ENCODE data around the gene KRTAP21-2.
"Not testable (repeated sequence)": the region's sequence is repeated elsewhere in the genome, so short reads cannot be mapped to it uniquely, and the experiment has no call there.

Gene KRTAP21-2

GRCh38 chr21:30747159-30747558, at the start of gene KRTAP21-2:
Gene KRTAP21-2 (minus strand): TSS chr21:30747259. CDS start chr21:30747202, 57 bp downstream.
- DNase-seq (ENCODE audit: low read depth): no peak

- DNase-seq (ENCODE audit: low read depth): no peak
Observed at GRCh38 chr21:30793581-30794314, 46.7 kb upstream of the KRTAP21-2 start.

DNA sequence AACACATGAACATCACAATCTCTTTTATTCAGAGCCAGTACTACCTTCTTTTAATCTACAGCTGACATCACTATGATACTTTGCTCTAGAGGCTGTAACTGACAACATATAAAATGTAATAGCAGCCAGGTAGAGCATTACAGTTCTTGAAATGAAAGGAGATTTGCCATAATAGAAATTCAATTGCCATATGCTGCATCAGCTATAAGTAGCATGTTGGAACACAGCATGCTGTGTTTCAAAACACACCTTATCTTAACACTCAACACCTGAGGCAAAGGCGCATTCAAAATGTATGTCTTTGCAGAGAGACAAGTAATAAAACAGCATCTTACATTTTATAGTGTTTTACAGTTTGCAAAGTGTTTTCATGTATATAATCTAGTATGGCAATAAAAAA, 32.2 kb upstream of the KRTAP21-2 start:
- no peak for DNase-seq (ENCODE audit: low read depth)

DNA sequence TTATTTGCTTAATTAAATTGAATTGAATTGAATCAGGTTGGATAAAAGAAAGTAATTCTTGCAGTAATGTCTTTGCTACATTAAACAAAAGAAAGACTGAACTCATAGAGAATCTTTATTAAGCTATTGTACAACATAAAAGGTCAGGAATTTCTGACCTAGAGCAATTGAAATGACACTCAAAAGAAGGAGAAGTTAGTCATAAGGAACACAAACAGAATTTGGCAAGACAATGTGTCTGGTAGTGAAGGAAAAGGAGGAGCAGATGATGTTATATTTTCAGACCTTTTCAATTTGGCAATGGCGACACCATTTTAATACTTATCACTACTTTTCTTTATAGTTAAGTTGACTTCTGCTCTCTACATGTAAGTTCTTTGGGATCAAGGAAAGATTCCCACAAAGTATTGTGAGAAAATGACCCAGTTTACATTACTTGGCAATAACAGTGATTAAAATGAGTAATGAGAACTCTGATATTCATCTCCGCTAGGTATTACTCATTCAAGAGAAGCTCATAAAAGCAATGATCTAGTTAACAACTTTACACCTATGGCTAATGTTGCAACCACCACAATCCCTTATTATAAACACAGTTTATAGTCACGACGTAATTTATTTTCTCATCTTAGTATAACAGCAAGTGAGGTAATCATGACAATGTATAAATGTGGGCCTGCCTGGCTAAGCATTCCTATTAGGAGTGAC, 22.8 kb upstream of the KRTAP21-2 start:
- DNase-seq (ENCODE audit: low read depth): no peak

GRCh38 chr21:30760776-30761175, 13.7 kb upstream of the KRTAP21-2 start:
- DNase-seq (ENCODE audit: low read depth): no peak

DNA sequence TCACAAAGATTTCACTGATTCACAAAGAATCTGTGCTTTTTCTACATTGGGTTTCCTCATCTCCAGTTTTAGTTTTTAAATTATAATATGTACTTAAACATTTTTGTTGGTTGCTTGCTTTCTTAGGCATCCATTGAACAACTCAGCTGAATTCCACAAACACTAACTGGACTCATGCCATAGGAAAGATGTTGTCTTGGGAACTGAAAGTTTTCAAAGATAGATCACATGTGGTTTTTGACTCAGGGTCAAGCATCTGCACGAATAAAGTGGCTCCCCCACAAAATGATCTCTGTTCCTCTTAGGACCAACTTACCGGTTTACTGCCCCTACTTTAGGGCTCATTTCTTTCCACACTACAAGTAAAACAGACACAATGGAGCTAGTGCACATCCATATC, 11.2 kb upstream of the KRTAP21-2 start:
- no peak for DNase-seq (ENCODE audit: low read depth)

DNA sequence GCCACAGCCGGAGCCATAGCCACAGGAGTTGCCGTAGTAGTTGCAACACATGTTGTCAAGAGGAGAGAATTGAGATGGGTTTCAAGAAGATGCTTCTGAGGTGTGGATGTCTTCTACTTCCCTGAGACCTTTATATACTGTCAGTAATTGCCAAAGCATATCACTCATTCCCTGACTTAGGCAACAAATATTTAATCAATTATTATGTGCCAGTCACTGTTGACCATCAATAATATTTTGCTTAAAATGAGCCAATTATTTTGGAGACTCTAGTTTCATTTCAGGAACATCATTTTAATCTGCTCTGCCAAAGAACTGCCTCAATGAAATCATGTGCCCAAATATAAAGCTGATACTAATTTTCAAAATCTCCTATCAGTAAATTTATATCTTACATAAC, 8.3 kb upstream of the KRTAP21-2 start, which contains the start of gene KRTAP21-1:
Gene KRTAP21-1 (minus strand): TSS at position 101 of the 400 bp plus-strand sequence. CDS start 50 bp downstream, at position 51.
- DNase-seq (ENCODE audit: low read depth): not testable (repeated sequence)

GRCh38 chr21:30740462-30740861, 6.6 kb downstream of the KRTAP21-2 start:
- DNase-seq (ENCODE audit: low read depth): no peak

- DNase-seq (ENCODE audit: low read depth): no peak
Observed at GRCh38 chr21:30733026-30733425, 14.0 kb downstream of the KRTAP21-2 start.

DNA sequence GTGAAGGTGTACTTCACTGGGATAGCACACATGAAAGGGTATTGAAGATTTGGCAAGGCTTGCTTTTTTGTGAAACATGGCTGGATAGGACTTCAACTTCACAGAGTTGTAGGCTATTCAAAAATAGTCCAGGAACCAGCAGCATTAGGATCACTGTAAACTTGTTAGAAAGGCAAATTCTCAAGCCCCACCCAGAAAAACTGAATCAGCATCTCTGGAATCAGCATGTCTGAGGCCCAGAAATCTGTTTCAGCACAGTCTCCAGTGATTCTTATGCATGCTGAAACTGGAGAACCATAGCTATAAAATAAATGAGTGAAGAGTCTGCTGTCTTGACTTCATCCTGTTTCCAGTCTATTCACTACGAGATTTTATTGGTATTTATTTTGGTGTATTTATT, 20.3 kb downstream of the KRTAP21-2 start:
- no peak for DNase-seq (ENCODE audit: low read depth)

- DNase-seq (ENCODE audit: low read depth): no peak
Observed at GRCh38 chr21:30719401-30719800, 27.7 kb downstream of the KRTAP21-2 start.

GRCh38 chr21:30718239-30718909, 28.7 kb downstream of the KRTAP21-2 start, which contains the start of gene KRTAP21-3:
Gene KRTAP21-3 (minus strand): TSS chr21:30718777. CDS start chr21:30718759, 18 bp downstream.
- peak; percentile 42 for DNase-seq (ENCODE audit: low read depth)

DNA sequence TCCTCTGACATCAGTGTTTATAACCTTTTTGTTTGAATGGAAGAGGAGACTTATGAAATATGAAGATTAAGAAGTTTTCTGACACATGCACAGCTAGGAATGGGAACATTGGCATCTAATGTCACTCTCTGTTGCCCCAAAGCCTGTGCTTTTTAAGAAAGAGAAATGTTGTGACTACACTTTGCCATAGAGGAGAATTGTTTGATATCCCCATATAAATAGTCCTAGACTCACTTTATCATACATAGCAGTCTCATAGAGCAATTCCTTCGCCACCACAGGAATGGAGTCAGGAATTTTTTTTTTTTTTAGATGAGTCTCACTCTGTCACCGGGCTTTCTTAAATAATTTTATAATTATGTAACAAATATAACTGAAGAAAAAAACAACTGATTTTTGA, 30.0 kb downstream of the KRTAP21-2 start:
- DNase-seq (ENCODE audit: low read depth): no peak

DNA sequence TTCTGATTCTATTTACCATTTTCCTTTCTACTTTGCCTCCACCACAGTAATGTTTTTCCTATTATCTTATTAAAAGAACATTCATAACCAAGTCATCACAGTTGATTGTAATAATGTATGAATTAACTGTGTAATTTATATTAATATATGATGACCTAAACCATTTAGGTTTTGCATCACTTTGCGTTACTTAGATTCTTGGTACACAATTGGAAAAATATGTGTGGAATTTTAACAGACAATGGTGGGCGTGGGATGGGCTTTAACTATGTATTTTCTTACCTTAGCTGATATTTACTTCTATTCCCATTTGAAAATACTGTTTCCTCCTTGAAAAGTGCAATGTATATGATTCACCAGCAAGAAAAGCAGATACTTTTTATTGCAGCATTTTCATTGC, 32.1 kb downstream of the KRTAP21-2 start:
- no peak for DNase-seq (ENCODE audit: low read depth)

DNA sequence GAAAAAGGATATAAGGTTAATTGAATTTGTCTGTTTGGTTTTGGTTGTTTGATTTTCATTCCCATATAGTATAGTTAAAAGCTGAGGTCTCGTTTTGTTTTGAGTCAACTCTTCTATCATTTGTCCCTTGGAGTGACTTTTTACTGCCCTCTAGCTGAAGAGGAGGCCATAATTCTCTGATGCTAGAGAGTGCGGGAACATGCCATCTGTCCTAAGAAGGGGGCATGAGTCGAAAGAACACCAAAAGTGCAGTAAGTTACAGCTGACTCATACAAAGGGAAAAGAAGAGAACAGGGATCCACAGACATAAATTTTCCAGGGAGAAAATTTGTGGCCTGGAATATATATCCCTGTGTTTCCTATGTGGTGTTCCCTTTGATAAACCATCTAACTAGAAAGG, 32.6 kb downstream of the KRTAP21-2 start:
- DNase-seq (ENCODE audit: low read depth): no peak

GRCh38 chr21:30713766-30714165, 33.3 kb downstream of the KRTAP21-2 start:
- DNase-seq (ENCODE audit: low read depth): no peak

GRCh38 chr21:30710499-30710898, 36.6 kb downstream of the KRTAP21-2 start:
- DNase-seq (ENCODE audit: low read depth): no peak

DNA sequence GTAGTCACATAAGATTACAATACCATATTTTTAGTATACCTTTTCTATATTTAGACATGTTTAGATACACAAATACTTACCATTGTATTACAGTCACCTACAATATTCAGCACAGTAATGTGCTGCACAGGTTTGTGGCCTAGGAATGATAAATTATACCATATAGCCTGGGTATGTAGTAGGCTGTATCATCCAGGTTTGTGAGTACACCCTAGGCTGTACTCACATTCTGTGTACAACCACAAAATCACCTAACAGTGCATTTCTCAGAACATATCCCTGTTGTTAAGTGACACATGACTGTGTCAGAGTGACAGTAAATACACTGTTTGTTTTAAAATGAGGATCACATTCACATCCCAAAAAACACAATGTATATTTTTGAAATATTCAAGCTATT, 39.6 kb downstream of the KRTAP21-2 start:
- DNase-seq (ENCODE audit: low read depth): no peak

All from stromal cell of bone marrow (primary cell).